Ishikawa (cell line): Measurements from ENCODE around the gene AK1.

Experiments
- CEBPB ChIP-seq: IDR thresholded peaks from 2 replicates; pipeline ENCODE4 v1.6.1; 2012
- CREB1 ChIP-seq: IDR thresholded peaks from 2 replicates; pipeline ENCODE4 v1.6.1; 2012; ENCODE audit warnings: low read depth
- EGR1 ChIP-seq: IDR thresholded peaks from 2 replicates; pipeline ENCODE4 v1.6.1; 2012
- EP300 ChIP-seq: IDR thresholded peaks from 2 replicates; pipeline ENCODE4 v1.6.1; 2012; ENCODE audit warnings: borderline replicate concordance
- FOXM1 ChIP-seq: IDR thresholded peaks from 2 replicates; pipeline ENCODE4 v1.6.1; 2012; ENCODE audit warnings: low read depth, borderline replicate concordance
- MAX ChIP-seq: IDR thresholded peaks from 2 replicates; pipeline ENCODE4 v1.6.1; 2012
- NFIC ChIP-seq: IDR thresholded peaks from 2 replicates; pipeline ENCODE4 v1.6.1; 2012
- RAD21 ChIP-seq: IDR thresholded peaks from 2 replicates; pipeline ENCODE4 v1.6.1; 2012; ENCODE audit warnings: low read depth
- REST ChIP-seq: IDR thresholded peaks from 2 replicates; pipeline ENCODE4 v1.6.1; 2012; ENCODE audit warnings: low read depth, mild to moderate bottlenecking
- TAF1 ChIP-seq: IDR thresholded peaks from 2 replicates; pipeline ENCODE4 v1.6.1; 2012; ENCODE audit warnings: low read depth, mild to moderate bottlenecking
- TCF12 ChIP-seq: IDR thresholded peaks from 2 replicates; pipeline ENCODE4 v1.6.1; 2012; ENCODE audit warnings: low read depth
- TEAD4 ChIP-seq: IDR thresholded peaks from 2 replicates; pipeline ENCODE4 v1.6.1; 2012
- YY1 ChIP-seq: IDR thresholded peaks from 2 replicates; pipeline ENCODE4 v1.6.1; 2012; ENCODE audit warnings: low read depth
- ZBTB7A ChIP-seq: IDR thresholded peaks from 2 replicates; pipeline ENCODE4 v1.6.1; 2012; ENCODE audit warnings: low read depth
- TF ChIP-seq, protein P1 (sequence below): IDR thresholded peaks from 2 replicates; pipeline ENCODE4 v1.6.1; 2012

The AK1 gene

DNA sequence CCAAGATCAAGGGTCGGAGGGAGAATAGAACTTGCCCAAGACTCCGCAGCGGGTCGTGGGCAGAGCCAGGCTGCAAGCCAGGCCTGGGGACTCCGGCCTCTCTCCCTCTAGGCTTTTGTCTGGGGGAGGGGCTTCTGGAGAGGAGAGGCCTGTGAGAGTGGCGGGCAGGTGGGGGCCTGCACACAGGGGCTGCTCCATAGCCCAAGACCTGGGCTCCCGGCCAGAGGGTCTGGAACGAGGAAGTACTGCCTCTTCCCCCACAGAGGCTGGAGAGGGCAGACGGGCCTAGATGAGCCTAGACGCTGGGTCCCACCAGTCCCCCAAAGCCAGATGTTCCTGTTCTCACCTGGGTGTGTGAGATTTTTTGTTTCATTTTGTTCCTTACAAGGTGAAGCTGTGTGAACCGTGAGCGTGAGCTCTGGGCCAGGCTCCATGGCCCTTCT, 27.1 kb upstream of the AK1 start:
- TF ChIP-seq REST = no peak
- no peak for TF ChIP-seq NFIC
- TF ChIP-seq RAD21 = no peak
- TF ChIP-seq FOXM1 = no peak
- no peak for TF ChIP-seq ZBTB7A
- no peak for TF ChIP-seq EGR1
- no peak for TF ChIP-seq CREB1
- no peak for TF ChIP-seq TEAD4
- TF ChIP-seq TCF12 = no peak
- no peak for TF ChIP-seq YY1
- no peak for TF ChIP-seq TAF1
- no peak for TF ChIP-seq CEBPB
- no peak for TF ChIP-seq MAX
- TF ChIP-seq, protein P1, sequence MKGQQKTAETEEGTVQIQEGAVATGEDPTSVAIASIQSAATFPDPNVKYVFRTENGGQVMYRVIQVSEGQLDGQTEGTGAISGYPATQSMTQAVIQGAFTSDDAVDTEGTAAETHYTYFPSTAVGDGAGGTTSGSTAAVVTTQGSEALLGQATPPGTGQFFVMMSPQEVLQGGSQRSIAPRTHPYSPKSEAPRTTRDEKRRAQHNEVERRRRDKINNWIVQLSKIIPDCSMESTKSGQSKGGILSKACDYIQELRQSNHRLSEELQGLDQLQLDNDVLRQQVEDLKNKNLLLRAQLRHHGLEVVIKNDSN = no peak
- no peak for TF ChIP-seq EP300

- no peak for TF ChIP-seq TEAD4
- no peak for TF ChIP-seq CREB1
- TF ChIP-seq REST = no peak
- no peak for TF ChIP-seq EGR1
- TF ChIP-seq YY1 = no peak
These were observed 26.3 kb upstream of the AK1 start for GRCh38 chr9:127903557-127904475.

- TF ChIP-seq RAD21 (no peak), YY1 (no peak), ZBTB7A (peak; percentile 88), NFIC (no peak), TCF12 (no peak), EGR1 (peak; percentile 42; the same call in 1 of the 2 replicates), REST (no peak), CEBPB (no peak), EP300 (no peak), MAX (no peak), TEAD4 (no peak), CREB1 (no peak), TAF1 (0 out of 2 replicates have a peak, but pooled peaks have one; percentile 31), FOXM1 (no peak)
- TF ChIP-seq, protein P1 = no peak
These were observed 21.9 kb upstream of the AK1 start, which contains the start of gene ST6GALNAC6 for GRCh38 chr9:127899128-127899943. Gene ST6GALNAC6 (minus strand): TSS chr9:127899603. CDS start chr9:127897981, 1,622 bp downstream.
